Neural cell (in vitro differentiated cells): ENCODE data around the gene SPAAR.

Experiments
- CTCF ChIP-seq: fragments of 450-650 bp; IDR thresholded peaks from 2 replicates; pipeline ENCODE4 v1.5.1; 2014; ENCODE audit warnings: antibody characterized with exemption, mild to moderate bottlenecking, moderate library complexity; ENCODE audit not compliant: poor library complexity, severe bottlenecking
- EP300 ChIP-seq: fragments of 450-650 bp; conservative IDR thresholded peaks from 2 replicates; pipeline ENCODE4 v1.6.1; 2014; ENCODE audit warnings: antibody characterized with exemption, mild to moderate bottlenecking, moderate library complexity; ENCODE audit not compliant: poor library complexity, severe bottlenecking
- EZH2 ChIP-seq: fragments of 200-600, 300-800 bp; shearing (Covaris generic), sonication (generic); IDR thresholded peaks from 2 replicates; pipeline ENCODE4 v1.6.1; 2014; ENCODE audit warnings: antibody characterized with exemption, low read length, borderline replicate concordance, mild to moderate bottlenecking; ENCODE audit not compliant: insufficient read depth, poor library complexity, severe bottlenecking
- MXI1 ChIP-seq: fragments of 450-650 bp; conservative IDR thresholded peaks from 2 replicates; pipeline ENCODE4 v1.6.1; 2014; ENCODE audit warnings: antibody characterized with exemption, mild to moderate bottlenecking; ENCODE audit not compliant: poor library complexity, severe bottlenecking
- POLR2AphosphoS5 ChIP-seq: IDR thresholded peaks from 2 replicates; pipeline ENCODE4 v1.6.1; 2012
- RAD21 ChIP-seq: fragments of 450-650 bp; conservative IDR thresholded peaks from 2 replicates; pipeline ENCODE4 v1.6.1; 2014; ENCODE audit warnings: antibody characterized with exemption, mild to moderate bottlenecking, moderate library complexity
- REST ChIP-seq: IDR thresholded peaks from 2 replicates; pipeline ENCODE4 v1.6.1; 2012; ENCODE audit warnings: borderline replicate concordance
- SMC3 ChIP-seq: fragments of 450-650 bp; conservative IDR thresholded peaks from 2 replicates; pipeline ENCODE4 v1.6.1; 2014; ENCODE audit warnings: antibody characterized with exemption, mild to moderate bottlenecking, moderate library complexity; ENCODE audit not compliant: poor library complexity
- TAF1 ChIP-seq: IDR thresholded peaks from 2 replicates; pipeline ENCODE4 v1.6.1; 2012; ENCODE audit warnings: low read depth

GRCh38 chr9:35919212-35920008, 10.1 kb downstream of the SPAAR start:
- TF ChIP-seq CTCF (no peak), TAF1 (no peak), EP300 (no peak), POLR2AphosphoS5 (no peak), EZH2 (no peak), MXI1 (no peak), SMC3 (no peak), REST (no peak), RAD21 (no peak)
